Measurements from ENCODE around the gene SAYSD1.

SAYSD1 gene

DNA sequence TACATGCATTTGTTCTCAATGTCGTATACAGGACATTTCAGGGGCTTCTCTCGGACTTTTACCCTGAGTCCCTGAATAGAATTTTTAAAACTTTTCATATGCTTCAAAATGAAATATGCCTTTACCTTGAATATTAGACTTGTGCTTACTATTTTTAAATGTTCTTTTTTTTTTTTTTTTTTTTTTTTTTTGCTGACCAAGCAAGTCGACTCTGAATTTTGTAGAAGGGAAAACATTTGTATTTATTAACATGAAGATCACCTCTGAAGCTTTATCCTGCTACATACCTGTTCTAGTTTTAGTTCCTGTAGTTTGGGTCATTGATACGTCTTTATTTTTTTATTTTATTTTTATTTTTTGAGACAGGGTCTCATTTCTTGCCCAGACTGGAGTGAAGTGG lies 39.7 kb upstream of the SAYSD1 start:
- no peak overlapping the region for H3K4me3 ChIP-seq (ENCODE audit: low read length)
- H3K9me3 ChIP-seq (ENCODE audit: control insufficient read depth, insufficient read depth, low read length), result no peaks in the 10 kb centered on the region
- H3F3A ChIP-seq (ENCODE audit: control insufficient read depth, insufficient read depth), result no peaks in the 10 kb centered on the region
- H3K27me3 ChIP-seq (ENCODE audit: control insufficient read depth, low read length), result peaks cover 6% of the 10 kb centered on the region; the same call in 1 of the 2 replicates
- no peaks in the 10 kb centered on the region for H3K4me1 ChIP-seq (ENCODE audit: control insufficient read depth, low read length)
- no peaks in the 10 kb centered on the region for H3K79me2 ChIP-seq (ENCODE audit: control insufficient read depth, low read length)
- H3K4me2 ChIP-seq (ENCODE audit: low read length), result no peak overlapping the region
- no peak overlapping the region for H3K27ac ChIP-seq (ENCODE audit: low read depth, low read length)
- H4K20me1 ChIP-seq (ENCODE audit: control insufficient read depth, insufficient read depth, low read depth, low read length), result no peaks in the 10 kb centered on the region
- H3K9me2 ChIP-seq (replicated peaks; ENCODE audit: control insufficient read depth, low read length), result no peaks in the 10 kb centered on the region
- H3K36me3 ChIP-seq (ENCODE audit: control insufficient read depth, low read length), result no peaks in the 10 kb centered on the region
- no peak for TF ChIP-seq EZH2phosphoT487 (IDR thresholded peaks at IDR 0.05; ENCODE audit: borderline replicate concordance, low read length)
- TF ChIP-seq, protein P1, sequence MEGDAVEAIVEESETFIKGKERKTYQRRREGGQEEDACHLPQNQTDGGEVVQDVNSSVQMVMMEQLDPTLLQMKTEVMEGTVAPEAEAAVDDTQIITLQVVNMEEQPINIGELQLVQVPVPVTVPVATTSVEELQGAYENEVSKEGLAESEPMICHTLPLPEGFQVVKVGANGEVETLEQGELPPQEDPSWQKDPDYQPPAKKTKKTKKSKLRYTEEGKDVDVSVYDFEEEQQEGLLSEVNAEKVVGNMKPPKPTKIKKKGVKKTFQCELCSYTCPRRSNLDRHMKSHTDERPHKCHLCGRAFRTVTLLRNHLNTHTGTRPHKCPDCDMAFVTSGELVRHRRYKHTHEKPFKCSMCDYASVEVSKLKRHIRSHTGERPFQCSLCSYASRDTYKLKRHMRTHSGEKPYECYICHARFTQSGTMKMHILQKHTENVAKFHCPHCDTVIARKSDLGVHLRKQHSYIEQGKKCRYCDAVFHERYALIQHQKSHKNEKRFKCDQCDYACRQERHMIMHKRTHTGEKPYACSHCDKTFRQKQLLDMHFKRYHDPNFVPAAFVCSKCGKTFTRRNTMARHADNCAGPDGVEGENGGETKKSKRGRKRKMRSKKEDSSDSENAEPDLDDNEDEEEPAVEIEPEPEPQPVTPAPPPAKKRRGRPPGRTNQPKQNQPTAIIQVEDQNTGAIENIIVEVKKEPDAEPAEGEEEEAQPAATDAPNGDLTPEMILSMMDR (IDR thresholded peaks at IDR 0.05; ENCODE audit: low read depth, low read length, poor library complexity, severe bottlenecking), result no peak

DNA sequence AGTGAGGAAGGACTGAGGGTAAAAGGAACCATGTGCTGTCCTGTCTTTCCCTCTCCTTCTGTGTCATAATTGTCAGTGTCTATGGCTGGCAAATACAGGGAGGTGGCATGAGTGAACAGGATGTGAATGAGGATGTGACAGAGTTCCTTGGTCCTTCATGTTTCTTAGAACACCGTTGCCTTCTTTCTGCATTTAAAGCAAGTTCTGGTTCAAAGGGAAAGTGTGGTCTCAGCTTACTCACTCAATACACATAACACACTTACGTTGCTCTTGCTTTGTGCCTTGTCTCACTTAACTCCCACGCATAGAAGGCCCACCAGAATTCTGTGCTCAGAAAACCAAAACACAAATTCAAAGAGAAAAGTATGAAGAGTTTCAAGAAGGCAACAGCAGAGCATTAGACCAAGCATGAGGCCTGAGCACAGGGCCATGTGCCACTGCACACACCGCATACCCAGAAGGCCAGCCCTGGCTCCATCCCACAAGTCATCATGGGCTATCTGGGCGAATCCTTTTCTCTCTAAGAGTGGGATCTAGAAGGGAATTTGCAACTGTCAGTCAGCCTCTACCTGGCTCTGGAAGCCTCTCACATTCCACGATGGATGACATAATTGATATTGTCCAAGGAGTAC lies 38.9 kb upstream of the SAYSD1 start:
- TF ChIP-seq, protein P1 (IDR thresholded peaks at IDR 0.05; ENCODE audit: low read depth, low read length, poor library complexity, severe bottlenecking), result no peak
- TF ChIP-seq EZH2phosphoT487 (IDR thresholded peaks at IDR 0.05; ENCODE audit: borderline replicate concordance, low read length), result no peak
- Histone ChIP-seq H3K27me3 (ENCODE audit: control insufficient read depth, low read length) (peaks cover 7% of the 10 kb centered on the region; the same call in 1 of the 2 replicates), H3K4me1 (ENCODE audit: control insufficient read depth, low read length) (no peaks in the 10 kb centered on the region), H3K9me3 (ENCODE audit: control insufficient read depth, insufficient read depth, low read length) (no peaks in the 10 kb centered on the region), H3K4me2 (ENCODE audit: low read length) (no peak overlapping the region), H3K27ac (ENCODE audit: low read depth, low read length) (no peak overlapping the region), H3K9me2 (replicated peaks; ENCODE audit: control insufficient read depth, low read length) (no peaks in the 10 kb centered on the region), H4K20me1 (ENCODE audit: control insufficient read depth, insufficient read depth, low read depth, low read length) (no peaks in the 10 kb centered on the region), H3K4me3 (ENCODE audit: low read length) (no peak overlapping the region), H3K36me3 (ENCODE audit: control insufficient read depth, low read length) (no peaks in the 10 kb centered on the region), H3F3A (ENCODE audit: control insufficient read depth, insufficient read depth) (no peaks in the 10 kb centered on the region), H3K79me2 (ENCODE audit: control insufficient read depth, low read length) (no peaks in the 10 kb centered on the region)

DNA sequence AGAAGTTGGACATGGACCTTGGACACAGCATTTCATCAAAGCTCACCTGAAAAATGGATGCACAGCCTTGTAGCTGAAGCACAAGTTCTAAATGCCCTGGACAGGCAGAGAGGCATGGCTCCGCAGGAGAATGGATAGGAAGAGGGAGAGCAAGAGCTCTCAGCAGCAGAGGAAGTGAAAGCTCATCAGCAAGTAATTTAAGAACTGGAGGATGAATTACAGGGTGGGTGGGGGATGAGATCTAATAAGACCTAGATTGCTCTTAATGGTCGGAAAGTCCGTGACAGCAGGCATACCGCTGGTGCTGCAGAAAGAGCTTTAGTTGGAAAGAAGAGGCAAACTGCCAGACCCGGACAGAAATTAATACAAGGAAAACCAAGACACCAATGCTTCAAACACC lies 37.3 kb upstream of the SAYSD1 start:
- Histone ChIP-seq H3K4me3 (ENCODE audit: low read length) (no peak overlapping the region), H3K27me3 (ENCODE audit: control insufficient read depth, low read length) (peaks cover 7% of the 10 kb centered on the region; the same call in 1 of the 2 replicates), H3K79me2 (ENCODE audit: control insufficient read depth, low read length) (no peaks in the 10 kb centered on the region), H3K4me2 (ENCODE audit: low read length) (no peak overlapping the region), H3K36me3 (ENCODE audit: control insufficient read depth, low read length) (no peaks in the 10 kb centered on the region), H3F3A (ENCODE audit: control insufficient read depth, insufficient read depth) (no peaks in the 10 kb centered on the region), H3K9me2 (replicated peaks; ENCODE audit: control insufficient read depth, low read length) (no peaks in the 10 kb centered on the region), H3K4me1 (ENCODE audit: control insufficient read depth, low read length) (no peaks in the 10 kb centered on the region), H3K9me3 (ENCODE audit: control insufficient read depth, insufficient read depth, low read length) (no peaks in the 10 kb centered on the region), H4K20me1 (ENCODE audit: control insufficient read depth, insufficient read depth, low read depth, low read length) (no peaks in the 10 kb centered on the region), H3K27ac (ENCODE audit: low read depth, low read length) (no peak overlapping the region)
- TF ChIP-seq EZH2phosphoT487 (IDR thresholded peaks at IDR 0.05; ENCODE audit: borderline replicate concordance, low read length), result no peak
- TF ChIP-seq, protein P1 (IDR thresholded peaks at IDR 0.05; ENCODE audit: low read depth, low read length, poor library complexity, severe bottlenecking), result no peak
